ENCODE measurements around the gene ZFHX3. TPM values are rescaled to one million over a fixed set of nuclear protein-coding genes. Genes with fewer than 3 reads are reported as not detected.

Gene ZFHX3
- total RNA-seq, 1 experiment from 2014 or later = 1.5 TPM

DNA sequence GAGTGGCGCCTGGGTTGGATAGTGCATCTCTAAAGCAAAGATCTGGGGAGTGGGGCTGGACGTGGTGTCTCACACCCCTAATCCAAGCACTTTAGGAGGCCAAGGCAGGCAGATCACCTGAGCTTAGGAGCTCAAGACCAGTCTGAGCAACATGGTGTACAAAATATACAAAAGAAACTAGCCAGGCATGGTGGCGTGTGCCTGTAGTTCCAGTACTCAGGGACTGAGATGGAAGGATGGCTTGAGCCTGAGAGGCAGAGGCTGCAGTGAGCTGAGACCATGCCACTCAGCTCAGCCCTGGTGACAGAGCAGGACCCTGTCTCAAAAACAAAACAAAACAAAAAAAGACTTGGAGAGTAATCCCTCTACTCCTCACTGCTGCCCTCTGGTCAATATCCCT is 96.0 kb downstream of the ZFHX3 start:
- TF ChIP-seq, protein P1, sequence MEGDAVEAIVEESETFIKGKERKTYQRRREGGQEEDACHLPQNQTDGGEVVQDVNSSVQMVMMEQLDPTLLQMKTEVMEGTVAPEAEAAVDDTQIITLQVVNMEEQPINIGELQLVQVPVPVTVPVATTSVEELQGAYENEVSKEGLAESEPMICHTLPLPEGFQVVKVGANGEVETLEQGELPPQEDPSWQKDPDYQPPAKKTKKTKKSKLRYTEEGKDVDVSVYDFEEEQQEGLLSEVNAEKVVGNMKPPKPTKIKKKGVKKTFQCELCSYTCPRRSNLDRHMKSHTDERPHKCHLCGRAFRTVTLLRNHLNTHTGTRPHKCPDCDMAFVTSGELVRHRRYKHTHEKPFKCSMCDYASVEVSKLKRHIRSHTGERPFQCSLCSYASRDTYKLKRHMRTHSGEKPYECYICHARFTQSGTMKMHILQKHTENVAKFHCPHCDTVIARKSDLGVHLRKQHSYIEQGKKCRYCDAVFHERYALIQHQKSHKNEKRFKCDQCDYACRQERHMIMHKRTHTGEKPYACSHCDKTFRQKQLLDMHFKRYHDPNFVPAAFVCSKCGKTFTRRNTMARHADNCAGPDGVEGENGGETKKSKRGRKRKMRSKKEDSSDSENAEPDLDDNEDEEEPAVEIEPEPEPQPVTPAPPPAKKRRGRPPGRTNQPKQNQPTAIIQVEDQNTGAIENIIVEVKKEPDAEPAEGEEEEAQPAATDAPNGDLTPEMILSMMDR (conservative IDR thresholded peaks at IDR 0.05) = no peak
- no CpG with 5 or more reads among the region's 3 CpGs for WGBS (ENCODE audit: extremely low coverage, insufficient read length, low lambda C conversion rate)
- no peak overlapping the region for H3K4me2 ChIP-seq (ENCODE audit: insufficient read depth, insufficient read length, low read length)

More for the DNA sequence above, 96.0 kb downstream of the ZFHX3 start:
- peaks cover 2% of the 10 kb centered on the region for H3K27me3 Mint-ChIP-seq (ENCODE audit: low read depth)
- Histone ChIP-seq H4K8ac (replicated peaks; ENCODE audit: insufficient read length, low read depth, low read length) (no peak overlapping the region), H2AK5ac (ENCODE audit: insufficient read length, low read length) (no peak overlapping the region), H4K5ac (ENCODE audit: insufficient read length, low read depth, low read length) (no peak overlapping the region), H3K27me3 (ENCODE audit: insufficient read depth, low read length) (no peaks in the 10 kb centered on the region), H2AFZ (ENCODE audit: low read length) (no peak overlapping the region), H2BK20ac (ENCODE audit: low read depth, low read length, poor library complexity, severe bottlenecking) (no peak overlapping the region), H4K20me1 (ENCODE audit: control insufficient read depth, insufficient read depth, insufficient read length) (no peaks in the 10 kb centered on the region), H3K14ac (ENCODE audit: insufficient read depth, low read length) (no peak overlapping the region), H3K79me2 (ENCODE audit: insufficient read depth, low read length) (no peaks in the 10 kb centered on the region), H2BK12ac (ENCODE audit: insufficient read length, low read depth, low read length) (no peak overlapping the region), H3T11ph (ENCODE audit: low read length) (no peak overlapping the region), H4K91ac (ENCODE audit: insufficient read length, low read depth, low read length) (no peak overlapping the region), H3K4me1 (ENCODE audit: insufficient read depth, low read length) (no peaks in the 10 kb centered on the region), H3K56ac (ENCODE audit: insufficient read length, low read depth, low read length) (no peak overlapping the region), H3K23me2 (ENCODE audit: insufficient read length, low read depth, low read length, poor library complexity, severe bottlenecking) (no peaks in the 10 kb centered on the region), H3K4ac (ENCODE audit: low read depth, low read length) (no peak overlapping the region), H3K27ac (ENCODE audit: insufficient read length, low read depth, low read length) (no peak overlapping the region), H2BK5ac (ENCODE audit: insufficient read length, low read length) (no peak overlapping the region), H3K9me3 (ENCODE audit: control insufficient read depth, low read depth, low read length) (no peaks in the 10 kb centered on the region), H2BK15ac (ENCODE audit: low read depth, low read length) (no peak overlapping the region), H3K9ac (ENCODE audit: extremely low read depth, insufficient read length, low read length) (no peak overlapping the region), H3K79me1 (ENCODE audit: insufficient read depth, low read depth, low read length, poor library complexity, severe bottlenecking) (no peaks in the 10 kb centered on the region), H2BK120ac (ENCODE audit: low read depth, low read length, poor library complexity, severe bottlenecking) (no peak overlapping the region), H3K18ac (ENCODE audit: insufficient read length, low read depth, low read length) (no peak overlapping the region), H3K23ac (ENCODE audit: insufficient read length, low read depth, low read length) (no peak overlapping the region)
- no peak overlapping the region for H3K27ac Mint-ChIP-seq
- H3K36me3 Mint-ChIP-seq (ENCODE audit: insufficient read depth in 1 of 3, low read depth in 3 of 3) = peaks cover 0 to 4% (median 2%) of the 10 kb centered on the region in 3 experiments; a peak in 4 of 7 replicates
- no peak for DNase-seq
- H3K4me1 Mint-ChIP-seq = peaks cover 14 to 15% of the 10 kb centered on the region in 2 experiments
- H3K9me3 Mint-ChIP-seq = peaks cover 0 to 2% of the 10 kb centered on the region in 2 experiments; a peak in 2 of 5 replicates
- no peak overlapping the region for H3K4me3 Mint-ChIP-seq

Measured in H9 (cell line).